Measurements from ENCODE around the gene SAT2. TPM values are rescaled to one million over a fixed set of nuclear protein-coding genes. Genes with fewer than 3 reads are reported as not detected.

The SAT2 gene
- total RNA-seq (100 to 1,000 TPM in 2 of 4 donors, 10 to 100 TPM in 2; 72.9 to 116 (median 99.2) TPM), polyA plus RNA-seq (100 to 1,000 TPM in 2 of 3 donors, 10 to 100 TPM in 1; 96.9 to 115 (median 107) TPM)

GRCh38 chr17:7627250-7628121 is at the start of gene SAT2:
Gene SAT2 (minus strand): TSS chr17:7627821. CDS start chr17:7627635, 186 bp downstream.
- Histone ChIP-seq H3K4me1 (peaks cover 0 to 17% (median 14%) of the 10 kb centered on the region in 4 donors), H3K9me3 (no peaks in the 10 kb centered on the region), H3K36me3 (peaks cover 0 to 13% (median 5%) of the 10 kb centered on the region in 4 donors), H3K27me3 (no peaks in the 10 kb centered on the region), H3K27ac (peak within 1 kb of the TSS; percentile 89 to 97 (median 96)), H3K4me3 (peak within 1 kb of the TSS; percentile 62 to 86 (median 77))
- intact Hi-C loops (cut with DNase I): loop anchor here (2.0 kb wide), 1 partner anchor 59 kb away; the partner anchor contains the start of gene TP53
- 1% methylated on average over 54 of the region's 54 CpGs for WGBS, 2 donors
- TF ChIP-seq POLR2A (IDR thresholded peaks at IDR 0.05) (peak; percentile 69 to 75), CTCF (IDR thresholded peaks at IDR 0.05) (no peak), EP300 (IDR thresholded peaks at IDR 0.05) (peak in 1 of 4 donors; percentile 14), POLR2AphosphoS5 (IDR thresholded peaks at IDR 0.05) (peak; percentile 88 to 93 (median 90))
- peak; percentile 99 for DNase-seq

GRCh38 chr17:7676533-7676932 is 48.9 kb upstream of the SAT2 start:
- Histone ChIP-seq H3K9me3 (peaks cover 0 to 5% (median 0%) of the 10 kb centered on the region in 4 donors), H3K36me3 (peaks cover 20 to 45% (median 28%) of the 10 kb centered on the region in 4 donors), H3K27ac (no peak overlapping the region)

GRCh38 chr17:7674934-7675333 is 47.3 kb upstream of the SAT2 start:
- DNase-seq: no peak
- H3K36me3 ChIP-seq: peaks cover 28 to 61% (median 39%) of the 10 kb centered on the region in 4 donors
- 91 to 96% methylated on average over 14 of the region's 14 CpGs for WGBS, 2 donors
- no peaks in the 10 kb centered on the region for H3K27me3 ChIP-seq
- H3K4me3 ChIP-seq: no peak overlapping the region
- TF ChIP-seq POLR2A (IDR thresholded peaks at IDR 0.05) (no peak), POLR2AphosphoS5 (IDR thresholded peaks at IDR 0.05) (no peak), CTCF (IDR thresholded peaks at IDR 0.05) (no peak), EP300 (IDR thresholded peaks at IDR 0.05) (no peak)
- no peak overlapping the region for H3K27ac ChIP-seq
- no peaks in the 10 kb centered on the region for H3K4me1 ChIP-seq
- H3K9me3 ChIP-seq: peaks cover 0 to 5% (median 0%) of the 10 kb centered on the region in 4 donors
- intact Hi-C loops (cut with DNase I): no loop called here

More at GRCh38 chr17:7676533-7676932, 48.9 kb upstream of the SAT2 start:
- TF ChIP-seq POLR2AphosphoS5 (IDR thresholded peaks at IDR 0.05): no peak
- TF ChIP-seq CTCF (IDR thresholded peaks at IDR 0.05): no peak
- no peak for TF ChIP-seq EP300 (IDR thresholded peaks at IDR 0.05)
- no peak for TF ChIP-seq POLR2A (IDR thresholded peaks at IDR 0.05)
- intact Hi-C loops (cut with DNase I): no loop called here
- no peak for DNase-seq
- Histone ChIP-seq H3K4me1 (no peaks in the 10 kb centered on the region), H3K4me3 (no peak overlapping the region), H3K27me3 (no peaks in the 10 kb centered on the region)
- WGBS, 2 donors: 89 to 96% methylated on average over 5 of the region's 5 CpGs

GRCh38 chr17:7673239-7673638 is 45.6 kb upstream of the SAT2 start:
- no peak overlapping the region for H3K4me3 ChIP-seq
- no peak overlapping the region for H3K27ac ChIP-seq
- peaks cover 28 to 78% (median 44%) of the 10 kb centered on the region in 4 donors for H3K36me3 ChIP-seq
- no peaks in the 10 kb centered on the region for H3K27me3 ChIP-seq
- peaks cover 0 to 5% (median 0%) of the 10 kb centered on the region in 4 donors for H3K9me3 ChIP-seq
- intact Hi-C loops (cut with DNase I): no loop called here
- H3K4me1 ChIP-seq: no peaks in the 10 kb centered on the region
- no peak for DNase-seq
- 94% methylated on average over 2 of the region's 2 CpGs for WGBS, 2 donors
- no peak for TF ChIP-seq EP300 (IDR thresholded peaks at IDR 0.05)
- TF ChIP-seq CTCF (IDR thresholded peaks at IDR 0.05): peak in 1 of 4 experiments; percentile 17
